Measurements from ENCODE around the gene ZBTB17.

ZBTB17 gene

DNA sequence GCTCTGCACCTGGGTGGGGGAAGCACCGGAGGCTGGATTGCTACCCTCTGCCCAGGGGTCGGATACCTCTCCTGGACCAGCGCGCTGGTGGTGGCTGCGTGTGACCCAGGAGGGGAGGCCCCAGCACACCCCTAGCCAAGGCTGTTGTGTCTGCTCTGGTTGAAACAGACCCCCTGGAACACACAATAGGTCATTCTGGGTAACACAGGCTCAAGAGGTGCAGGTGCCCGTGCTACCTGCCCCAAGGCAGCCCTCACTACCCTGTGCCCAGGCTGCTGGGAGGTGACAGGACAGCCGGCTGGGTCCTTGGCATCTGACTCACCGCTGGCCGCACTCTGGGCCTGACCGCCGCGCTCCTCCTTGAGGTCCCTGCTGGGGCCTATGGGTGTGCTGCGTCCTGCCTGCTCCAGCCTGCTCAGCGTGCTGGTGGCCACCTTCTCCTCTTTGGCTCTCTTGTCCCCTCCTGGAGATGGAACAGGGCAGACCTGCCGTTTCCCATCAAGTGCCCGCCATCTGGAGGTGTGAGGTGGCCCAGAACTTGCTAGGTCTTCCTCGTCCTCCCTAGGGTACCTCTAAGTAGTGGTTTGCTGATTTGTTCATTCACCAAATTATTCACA is 30.0 kb downstream of the ZBTB17 start:
- no peak for DNase-seq

DNA sequence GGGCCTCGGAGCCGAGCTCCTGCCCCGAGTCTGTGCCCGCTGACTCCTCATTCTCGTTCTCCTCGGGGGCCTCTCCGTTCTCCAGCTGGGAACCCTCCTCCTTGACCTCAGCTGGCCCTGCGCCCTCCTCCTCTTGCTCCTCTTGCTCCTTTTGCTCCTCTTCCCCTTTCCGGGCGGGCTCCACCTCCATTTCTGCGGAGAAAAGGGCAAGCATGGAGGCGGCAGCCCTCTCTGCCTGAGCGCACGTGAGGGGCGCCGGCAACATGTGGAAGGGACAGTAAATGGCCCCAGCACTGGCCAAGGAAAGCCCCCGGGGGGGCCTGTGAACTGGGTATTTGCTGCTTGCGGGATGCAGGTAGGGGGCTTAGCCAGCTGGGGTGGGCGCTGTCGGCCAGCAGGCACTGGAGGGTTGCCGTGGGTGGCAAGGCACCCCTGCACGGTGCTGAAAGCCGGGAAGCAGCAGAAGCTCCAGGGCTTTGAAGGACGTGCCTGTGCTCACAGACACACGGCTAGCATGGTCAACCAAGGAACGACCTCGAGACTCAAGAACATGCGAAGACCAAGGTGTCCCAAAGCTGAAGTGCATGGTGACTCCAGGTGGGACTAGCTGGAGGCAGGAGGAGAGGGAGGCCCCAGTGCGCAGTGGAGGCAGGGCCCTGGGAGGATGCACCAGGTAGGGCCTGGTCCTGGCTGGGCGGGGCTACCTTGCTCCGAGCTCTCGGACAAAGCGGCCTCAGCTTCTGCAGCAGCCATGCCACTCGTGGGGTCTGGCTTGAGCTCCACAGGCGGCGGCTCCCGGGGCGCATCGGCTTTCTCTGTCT is 30.7 kb downstream of the ZBTB17 start:
- no peak for DNase-seq

DNA sequence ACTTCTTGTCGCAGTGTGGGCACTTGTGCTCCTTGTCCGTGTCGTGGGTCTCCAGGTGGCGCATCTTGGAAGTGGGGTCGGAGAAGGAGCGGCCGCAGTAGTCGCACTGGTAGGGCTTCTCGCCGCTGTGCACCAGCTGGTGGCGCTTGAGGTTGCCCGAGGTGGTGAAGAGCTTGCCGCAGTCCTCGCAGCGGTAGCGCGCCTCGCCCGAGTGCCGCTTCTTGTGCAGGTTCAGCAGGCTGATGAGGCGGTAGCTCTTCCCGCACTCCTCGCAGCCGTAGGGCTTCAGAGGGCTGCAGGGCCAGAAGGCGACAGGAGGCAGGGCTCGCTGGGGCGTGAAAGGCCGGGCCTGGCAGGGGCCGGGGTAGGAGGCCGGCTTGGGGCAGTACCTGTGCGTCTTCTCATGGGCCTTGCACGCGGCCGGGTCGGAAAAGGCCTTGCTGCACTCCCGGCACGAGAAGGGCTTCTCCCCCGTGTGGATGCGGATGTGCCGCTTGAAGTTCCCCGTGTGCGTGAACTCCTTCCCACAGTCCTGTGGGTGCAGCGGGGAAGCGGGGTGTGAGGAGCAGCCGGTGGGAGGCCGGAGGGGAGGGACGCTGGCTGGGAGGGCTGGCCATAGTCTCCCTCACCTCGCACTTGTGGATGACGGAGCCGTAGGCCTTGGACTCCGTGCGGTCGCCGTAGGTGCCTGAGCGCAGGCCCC is 31.4 kb downstream of the ZBTB17 start:
- no peak for DNase-seq

DNA sequence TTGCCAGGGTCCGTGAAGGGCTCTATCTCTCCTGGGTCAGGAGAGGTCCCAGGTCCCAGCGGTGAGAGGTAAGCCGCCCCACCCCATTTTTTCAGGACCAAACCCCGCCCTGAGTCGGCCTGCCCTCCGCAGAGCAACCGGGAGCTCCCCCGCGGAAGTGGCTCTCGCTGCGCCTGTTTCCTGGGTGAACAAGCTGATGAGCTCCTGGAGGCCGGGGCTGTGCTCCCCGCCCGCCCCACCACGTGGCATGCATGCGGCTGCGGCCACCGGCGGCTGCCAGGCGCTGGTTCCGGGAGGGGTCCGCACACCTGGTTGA is 32.0 kb downstream of the ZBTB17 start:
- DNase-seq, result no peak

DNA sequence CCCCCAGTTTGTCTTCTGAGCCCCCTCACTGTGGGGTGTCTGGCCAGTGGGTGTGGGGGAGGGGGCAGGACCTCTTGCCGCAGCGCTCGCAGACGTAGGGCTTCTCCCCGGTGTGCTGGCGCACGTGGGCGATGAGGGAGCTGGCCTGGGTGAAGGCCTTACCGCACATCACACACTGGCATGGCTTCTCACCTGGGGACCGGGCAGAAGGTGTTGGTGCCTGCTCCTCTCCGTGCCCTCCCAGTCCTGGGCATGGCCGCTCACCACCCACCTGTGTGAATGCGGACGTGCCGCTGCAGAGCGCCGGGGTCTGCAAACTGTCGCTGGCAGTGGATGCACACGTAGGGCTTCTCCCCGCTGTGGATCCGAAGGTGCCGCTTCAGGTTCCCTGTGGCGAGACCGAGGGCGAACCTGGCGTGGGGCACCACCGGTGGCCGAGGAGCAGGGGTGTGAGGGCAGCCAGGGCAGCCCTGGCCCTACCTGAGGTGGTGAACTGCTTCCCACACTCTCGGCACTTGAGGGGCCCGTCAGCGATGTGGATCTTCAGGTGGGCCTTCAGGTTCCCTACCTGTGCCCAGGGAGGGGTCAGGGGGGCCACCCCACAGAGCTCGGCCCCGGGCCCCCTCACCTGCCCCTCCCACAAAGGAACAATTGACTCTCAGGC is 32.4 kb downstream of the ZBTB17 start:
- DNase-seq, result no peak

DNA sequence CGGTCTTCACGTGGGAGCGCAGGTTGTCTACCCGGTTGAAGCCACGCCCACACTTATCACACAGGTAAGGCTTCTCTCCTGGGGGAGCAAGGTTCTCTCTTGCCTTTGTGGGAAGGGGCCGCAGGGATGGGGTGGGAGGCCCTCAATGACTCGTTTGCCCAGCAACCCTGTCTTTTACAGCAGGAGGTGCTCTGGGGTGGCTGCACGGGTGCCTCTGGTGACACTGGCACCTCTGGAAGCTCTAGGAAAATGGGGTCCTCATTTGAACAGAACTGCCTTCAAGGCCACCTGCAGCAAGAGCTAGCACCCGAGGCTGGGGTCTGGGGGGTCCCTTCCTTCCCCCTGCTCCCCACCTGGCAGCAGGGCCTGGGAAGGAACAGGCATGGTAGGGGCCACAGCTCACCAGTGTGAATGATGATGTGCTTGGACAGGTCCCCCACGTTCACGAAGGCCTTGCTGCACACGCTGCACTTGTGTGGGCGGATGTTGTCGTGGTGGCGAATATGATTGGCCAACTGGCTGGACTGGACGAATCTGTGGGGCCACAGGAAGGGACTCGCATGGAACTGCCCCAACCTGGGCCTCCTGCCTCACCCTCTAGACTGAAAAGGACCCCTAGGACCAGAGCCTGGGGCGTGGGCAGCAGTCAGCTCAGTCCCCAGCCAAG is 33.1 kb downstream of the ZBTB17 start:
- no peak for DNase-seq

DNA sequence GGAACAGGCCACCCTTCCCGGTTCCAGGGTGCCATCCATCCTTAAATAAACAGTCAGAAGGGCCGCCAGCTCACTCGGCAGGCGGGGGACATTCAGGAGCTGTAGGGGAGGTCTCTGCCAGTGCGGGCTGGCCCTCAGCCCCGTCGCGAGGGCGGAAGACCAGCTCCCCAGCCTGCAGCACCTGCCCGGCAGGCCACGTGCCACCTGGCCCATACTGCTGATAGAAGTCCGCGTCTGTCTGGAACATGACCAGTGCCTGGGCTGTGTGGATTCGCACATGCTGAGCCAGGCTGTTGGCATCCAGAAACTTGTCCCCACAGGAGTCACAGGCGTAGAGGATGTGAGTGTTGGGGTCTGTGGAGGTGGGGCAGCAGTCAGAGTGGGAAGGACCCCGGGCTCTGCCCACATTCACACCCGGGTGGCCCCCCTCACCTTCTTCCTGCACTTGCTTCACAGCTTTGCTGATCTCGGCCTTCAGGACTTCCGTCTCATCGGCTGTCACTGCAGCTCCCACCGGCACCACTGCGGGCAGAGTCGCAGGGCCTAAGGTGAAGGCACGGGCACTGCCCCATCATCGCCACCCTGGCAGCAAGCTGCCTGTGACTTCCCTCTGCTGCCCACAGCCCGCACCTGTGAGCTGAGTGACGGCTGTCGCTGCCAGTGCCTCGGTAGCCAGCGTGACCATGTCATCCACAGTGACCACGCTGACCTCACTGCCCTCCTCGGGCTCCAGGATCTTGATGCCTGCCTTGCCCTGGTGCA is 33.8 kb downstream of the ZBTB17 start:
- DNase-seq, result no peak

DNA sequence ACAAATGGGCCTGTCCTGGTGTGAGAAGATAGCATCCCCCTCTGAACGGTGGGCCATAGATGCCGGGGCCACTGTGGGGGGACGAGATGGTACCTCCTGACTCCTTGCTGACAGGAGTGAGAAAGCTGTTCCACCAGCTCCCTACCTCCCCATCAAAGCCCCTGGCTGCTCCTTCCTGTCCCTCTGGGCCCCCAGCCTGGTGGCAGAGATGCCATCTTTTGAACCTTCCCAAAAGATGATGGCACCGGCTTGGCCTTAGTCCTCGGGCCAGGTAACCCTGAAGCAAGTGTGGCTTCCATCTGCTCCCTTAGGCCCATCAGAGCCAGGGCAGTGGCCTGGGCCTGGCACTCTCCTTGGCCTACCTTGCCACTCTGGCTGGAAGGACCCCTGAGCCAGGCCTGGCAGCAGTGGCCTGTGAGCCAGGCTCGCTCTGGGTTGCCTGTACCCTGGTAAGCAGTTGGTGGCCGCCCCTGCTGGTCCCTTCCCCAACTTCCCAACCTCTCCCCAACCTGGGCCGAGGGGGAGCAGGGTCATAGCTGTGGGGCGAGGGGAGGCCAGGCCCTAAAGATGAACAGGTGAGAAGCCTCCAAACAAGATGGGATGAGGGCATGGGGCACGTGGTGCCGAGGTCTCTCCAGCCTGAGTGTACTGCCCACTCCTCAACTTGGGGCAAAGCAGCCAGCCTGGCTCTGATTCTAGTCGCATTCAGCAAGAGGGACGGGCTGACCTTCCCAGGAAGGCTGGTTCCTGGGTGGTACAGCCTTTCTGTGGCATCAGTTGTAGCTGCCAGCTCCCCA is 34.7 kb downstream of the ZBTB17 start:
- no peak for DNase-seq

DNA sequence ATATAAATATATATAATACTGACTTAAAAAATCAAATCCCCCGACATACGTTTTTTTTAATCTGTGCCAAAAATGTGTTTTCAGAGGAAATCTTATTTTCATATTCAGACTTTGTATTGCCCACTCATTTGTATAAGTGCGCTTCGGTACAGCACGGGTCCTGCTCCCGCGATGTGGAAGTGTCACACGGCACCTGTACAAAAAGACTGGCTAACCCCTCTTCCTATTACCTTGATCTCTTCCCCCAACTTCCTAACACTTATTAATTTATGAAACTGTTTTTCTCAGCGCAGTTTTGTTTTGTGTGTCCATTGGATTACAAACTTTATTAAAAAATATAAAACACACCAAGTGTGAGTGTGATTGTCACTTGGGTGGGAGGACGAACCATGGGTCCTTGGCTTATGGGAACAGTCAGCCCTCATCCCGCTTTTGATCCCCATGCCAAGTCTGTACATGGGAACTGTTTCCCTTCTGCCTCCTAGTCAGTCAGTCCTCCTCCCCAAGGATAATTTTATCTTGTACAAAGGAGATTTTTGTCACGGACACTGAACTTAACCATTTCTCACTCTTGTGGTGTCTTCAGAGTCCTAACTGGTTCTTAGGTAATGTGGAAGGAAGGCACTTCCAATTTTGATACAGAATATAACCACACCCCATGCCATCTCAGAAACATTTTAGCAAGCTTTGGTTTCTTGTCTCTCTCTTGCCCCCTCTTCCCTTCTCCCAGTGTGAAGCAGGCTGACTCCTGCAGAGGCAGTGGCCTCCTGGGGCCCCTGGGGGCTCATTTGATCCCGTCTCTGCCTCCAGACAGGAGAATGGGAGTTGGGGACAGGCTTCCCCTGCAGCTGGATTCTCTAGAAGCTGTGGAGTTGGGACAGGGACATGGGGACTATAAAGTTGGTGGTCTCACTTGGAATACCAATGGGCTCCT is 35.5 kb downstream of the ZBTB17 start:
- no peak for DNase-seq

DNA sequence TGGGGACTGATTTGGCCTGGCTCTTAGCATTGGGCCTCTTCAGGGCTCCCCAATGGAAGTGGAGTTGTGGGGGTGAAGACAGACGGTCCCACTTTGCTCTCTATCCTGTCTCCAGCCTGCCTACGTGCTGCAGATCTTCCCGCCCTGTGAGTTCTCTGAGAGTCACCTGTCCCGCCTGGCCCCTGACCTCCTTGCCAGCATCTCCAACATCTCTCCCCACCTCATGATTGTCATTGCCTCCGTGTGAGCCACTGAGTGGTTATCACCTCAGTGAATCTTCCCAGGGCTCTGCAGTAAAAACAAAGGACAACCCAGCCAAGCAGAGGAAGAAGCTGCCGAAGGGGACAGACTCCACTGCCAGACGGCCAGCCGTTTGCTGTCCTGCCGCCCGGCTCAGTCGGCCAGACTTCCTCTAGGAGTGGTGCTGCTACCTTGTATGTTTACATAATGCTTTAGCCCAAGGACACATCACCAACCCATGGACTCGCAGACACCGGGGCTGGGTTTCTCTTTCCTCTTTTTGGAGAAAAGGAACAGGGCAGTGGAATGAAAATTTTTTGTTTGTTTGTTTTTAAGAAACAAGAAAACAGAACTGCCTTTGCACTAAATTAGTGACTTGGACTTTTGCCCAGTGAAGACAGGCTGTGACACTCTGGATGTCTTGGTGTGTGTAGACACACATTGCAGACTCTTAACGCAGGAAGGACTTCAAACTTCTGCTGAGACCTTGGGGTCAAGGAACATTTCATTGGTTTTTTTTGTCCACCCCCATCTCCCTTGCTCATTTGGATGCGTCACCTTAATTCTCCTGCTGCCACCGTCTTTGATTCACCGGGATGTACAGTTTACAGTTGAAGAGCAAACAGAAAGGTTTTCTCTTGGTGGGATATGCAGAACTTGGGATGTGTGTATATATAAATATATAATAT is 36.5 kb downstream of the ZBTB17 start:
- no peak for DNase-seq

DNA sequence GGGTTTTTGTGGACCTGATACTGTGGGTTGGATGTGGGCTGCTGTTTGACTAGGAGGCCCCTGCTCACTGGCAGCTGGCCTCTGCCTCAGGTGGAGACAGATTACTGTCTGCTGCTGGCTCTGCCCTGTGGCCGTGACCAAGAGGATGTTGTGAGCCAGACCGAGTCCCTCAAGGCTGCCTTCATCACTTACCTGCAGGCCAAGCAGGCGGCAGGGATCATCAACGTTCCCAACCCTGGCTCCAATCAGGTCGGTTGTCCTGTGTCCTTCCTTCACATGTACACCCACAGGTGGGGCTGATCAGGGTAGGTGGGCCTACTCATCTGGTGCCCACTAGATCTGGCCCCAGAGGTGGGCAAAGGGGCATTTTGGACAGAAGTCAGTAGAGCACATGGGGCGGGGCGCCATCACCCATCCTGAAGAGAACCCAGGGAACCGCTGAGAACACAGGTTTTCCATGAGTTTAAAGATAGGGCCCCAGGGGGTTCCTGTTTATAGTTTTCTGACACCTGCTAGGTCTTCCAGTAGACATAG is 37.2 kb downstream of the ZBTB17 start:
- no peak for DNase-seq

DNA sequence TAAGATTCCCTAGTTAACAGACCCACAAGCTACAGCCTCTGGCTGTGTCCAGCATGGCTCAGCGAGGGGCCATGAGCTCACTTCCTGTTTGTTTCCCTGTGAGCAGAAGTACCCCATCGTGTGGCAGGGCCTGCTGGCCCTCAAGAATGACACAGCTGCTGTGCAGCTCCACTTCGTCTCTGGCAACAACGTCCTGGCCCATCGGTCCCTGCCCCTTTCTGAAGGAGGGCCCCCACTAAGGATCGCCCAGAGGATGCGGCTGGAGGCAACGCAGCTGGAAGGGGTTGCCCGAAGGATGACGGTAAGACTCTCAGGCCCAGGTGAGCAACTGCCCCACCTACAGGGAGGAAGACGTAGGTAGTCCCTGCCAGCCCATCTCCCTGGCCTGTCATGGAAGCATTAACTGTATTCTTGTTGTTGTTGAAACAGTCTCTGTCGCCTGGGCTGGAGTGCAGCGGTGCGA is 38.2 kb downstream of the ZBTB17 start:
- no peak for DNase-seq

DNA sequence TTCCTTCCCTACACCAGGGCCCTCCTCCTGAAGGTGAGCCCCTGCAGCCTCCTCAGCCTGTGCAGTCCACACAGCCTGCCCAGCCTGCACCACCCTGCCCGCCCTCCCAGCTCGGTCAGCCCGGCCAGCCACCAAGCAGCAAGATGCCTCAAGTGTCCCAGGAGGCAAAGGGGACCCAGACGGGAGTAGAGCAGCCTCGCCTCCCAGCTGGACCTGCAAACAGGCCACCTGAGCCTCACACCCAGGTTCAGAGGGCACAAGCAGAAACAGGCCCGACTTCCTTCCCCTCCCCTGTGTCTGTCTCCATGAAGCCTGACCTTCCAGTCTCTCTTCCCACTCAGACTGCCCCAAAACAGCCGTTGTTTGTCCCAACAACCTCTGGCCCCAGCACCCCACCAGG is 38.8 kb downstream of the ZBTB17 start:
- no peak for DNase-seq

DNA sequence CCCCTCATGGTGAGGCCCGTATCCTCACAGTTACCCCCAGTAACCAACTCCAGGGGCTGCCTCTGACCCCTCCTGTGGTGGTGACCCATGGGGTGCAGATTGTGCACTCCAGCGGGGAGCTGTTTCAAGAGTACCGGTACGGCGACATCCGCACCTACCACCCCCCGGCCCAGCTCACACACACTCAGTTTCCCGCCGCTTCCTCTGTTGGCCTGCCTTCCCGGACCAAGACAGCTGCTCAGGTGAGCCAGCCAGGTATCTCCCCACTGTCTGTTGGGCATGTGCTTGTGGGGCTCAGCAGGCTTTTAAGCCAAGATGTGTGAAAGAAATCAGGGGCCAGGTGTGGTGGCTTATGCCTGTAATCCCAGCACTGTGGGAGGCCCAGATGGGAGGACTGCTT is 39.9 kb downstream of the ZBTB17 start:
- no peak for DNase-seq

DNA sequence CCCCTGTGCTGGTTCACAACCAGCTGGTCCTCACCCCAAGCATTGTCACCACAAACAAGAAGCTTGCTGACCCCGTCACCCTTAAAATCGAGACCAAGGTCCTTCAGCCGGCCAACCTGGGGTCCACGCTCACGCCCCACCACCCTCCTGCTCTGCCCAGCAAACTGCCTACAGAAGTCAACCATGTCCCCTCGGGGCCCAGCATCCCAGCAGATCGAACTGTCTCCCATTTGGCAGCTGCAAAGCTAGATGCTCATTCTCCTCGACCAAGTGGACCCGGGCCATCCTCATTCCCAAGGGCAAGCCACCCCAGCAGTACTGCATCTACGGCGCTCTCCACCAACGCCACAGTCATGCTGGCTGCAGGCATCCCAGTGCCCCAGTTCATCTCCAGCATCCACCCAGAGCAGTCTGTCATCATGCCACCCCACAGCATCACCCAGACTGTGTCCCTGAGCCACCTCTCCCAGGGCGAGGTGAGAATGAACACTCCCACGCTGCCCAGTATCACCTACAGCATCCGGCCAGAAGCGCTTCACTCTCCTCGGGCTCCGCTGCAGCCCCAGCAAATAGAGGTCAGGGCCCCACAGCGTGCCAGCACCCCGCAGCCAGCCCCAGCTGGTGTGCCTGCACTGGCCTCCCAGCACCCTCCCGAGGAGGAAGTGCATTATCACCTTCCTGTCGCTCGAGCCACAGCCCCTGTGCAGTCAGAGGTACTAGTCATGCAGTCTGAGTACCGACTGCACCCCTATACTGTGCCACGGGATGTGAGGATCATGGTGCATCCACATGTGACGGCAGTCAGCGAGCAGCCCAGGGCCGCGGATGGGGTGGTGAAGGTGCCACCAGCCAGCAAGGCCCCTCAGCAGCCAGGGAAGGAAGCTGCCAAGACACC is 40.6 kb downstream of the ZBTB17 start:
- no peak for DNase-seq

DNA sequence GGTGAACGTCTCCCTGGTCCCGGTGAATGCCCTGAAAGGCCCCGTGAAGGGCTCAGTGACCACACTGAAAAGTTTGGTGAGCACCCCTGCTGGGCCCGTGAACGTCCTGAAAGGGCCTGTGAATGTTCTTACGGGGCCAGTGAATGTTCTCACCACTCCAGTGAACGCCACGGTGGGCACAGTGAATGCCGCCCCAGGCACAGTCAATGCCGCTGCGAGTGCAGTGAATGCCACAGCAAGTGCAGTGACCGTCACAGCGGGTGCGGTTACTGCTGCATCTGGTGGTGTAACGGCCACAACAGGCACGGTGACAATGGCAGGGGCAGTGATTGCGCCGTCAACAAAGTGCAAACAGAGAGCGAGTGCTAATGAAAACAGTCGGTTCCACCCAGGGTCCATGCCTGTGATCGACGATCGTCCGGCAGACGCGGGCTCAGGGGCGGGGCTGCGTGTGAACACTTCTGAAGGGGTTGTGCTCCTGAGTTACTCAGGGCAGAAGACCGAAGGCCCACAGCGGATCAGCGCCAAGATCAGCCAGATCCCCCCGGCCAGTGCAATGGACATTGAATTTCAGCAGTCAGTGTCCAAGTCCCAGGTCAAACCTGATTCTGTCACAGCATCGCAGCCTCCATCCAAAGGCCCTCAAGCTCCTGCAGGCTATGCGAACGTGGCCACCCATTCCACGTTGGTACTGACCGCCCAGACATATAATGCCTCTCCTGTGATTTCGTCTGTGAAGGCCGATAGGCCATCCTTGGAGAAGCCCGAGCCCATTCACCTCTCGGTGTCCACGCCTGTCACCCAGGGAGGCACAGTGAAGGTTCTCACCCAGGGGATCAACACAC is 41.5 kb downstream of the ZBTB17 start:
- DNase-seq, result no peak

DNA sequence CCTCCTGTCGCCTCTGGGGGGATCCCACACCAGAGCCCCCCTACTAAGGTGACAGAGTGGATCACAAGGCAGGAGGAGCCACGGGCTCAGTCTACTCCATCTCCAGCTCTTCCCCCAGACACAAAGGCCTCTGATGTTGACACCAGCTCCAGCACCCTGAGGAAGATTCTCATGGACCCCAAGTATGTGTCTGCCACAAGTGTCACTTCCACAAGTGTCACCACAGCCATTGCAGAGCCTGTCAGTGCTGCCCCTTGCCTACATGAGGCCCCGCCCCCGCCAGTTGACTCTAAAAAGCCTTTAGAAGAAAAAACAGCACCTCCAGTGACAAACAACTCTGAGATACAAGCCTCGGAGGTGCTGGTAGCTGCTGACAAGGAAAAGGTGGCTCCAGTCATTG is 42.2 kb downstream of the ZBTB17 start:
- DNase-seq, result no peak
